GM19372 (cell line): ENCODE measurements around the gene YTHDF2.
"Not testable (repeated sequence)": the region's sequence is repeated elsewhere in the genome, so short reads cannot be mapped to it uniquely, and the experiment has no call there.

ENCODE experiments used
- ATAC-seq: cut with Tn5 transposase; IDR thresholded peaks from one replicate; pipeline ENCODE4 v1.9.1; 2021; ENCODE audit warnings: mild to moderate bottlenecking, low read depth, moderate library complexity; ENCODE audit not compliant: unreplicated experiment

The YTHDF2 gene

GRCh38 chr1:28758420-28758819, 21.7 kb downstream of the YTHDF2 start:
- ATAC-seq, result no peak

DNA sequence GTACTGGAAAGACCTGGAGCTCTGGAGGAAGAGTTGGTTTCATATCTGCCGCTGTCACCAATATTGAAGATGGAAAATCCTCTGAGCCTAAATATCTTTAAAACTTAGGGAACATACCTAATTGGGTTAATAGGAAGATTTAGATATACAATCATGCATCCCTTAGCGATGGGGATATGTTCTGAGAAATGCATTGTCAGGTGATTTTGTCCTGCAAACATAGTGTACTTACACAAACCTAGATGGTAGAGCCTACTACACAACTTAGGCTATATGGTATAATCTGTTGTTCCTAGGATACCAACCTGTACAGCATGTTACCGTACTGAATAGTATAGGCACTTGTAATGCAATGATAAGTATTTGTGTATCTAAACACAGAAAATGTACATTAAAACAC, 22.5 kb downstream of the YTHDF2 start:
- no peak for ATAC-seq

- ATAC-seq, result no peak
Observed at GRCh38 chr1:28761189-28761588, 24.4 kb downstream of the YTHDF2 start.

DNA sequence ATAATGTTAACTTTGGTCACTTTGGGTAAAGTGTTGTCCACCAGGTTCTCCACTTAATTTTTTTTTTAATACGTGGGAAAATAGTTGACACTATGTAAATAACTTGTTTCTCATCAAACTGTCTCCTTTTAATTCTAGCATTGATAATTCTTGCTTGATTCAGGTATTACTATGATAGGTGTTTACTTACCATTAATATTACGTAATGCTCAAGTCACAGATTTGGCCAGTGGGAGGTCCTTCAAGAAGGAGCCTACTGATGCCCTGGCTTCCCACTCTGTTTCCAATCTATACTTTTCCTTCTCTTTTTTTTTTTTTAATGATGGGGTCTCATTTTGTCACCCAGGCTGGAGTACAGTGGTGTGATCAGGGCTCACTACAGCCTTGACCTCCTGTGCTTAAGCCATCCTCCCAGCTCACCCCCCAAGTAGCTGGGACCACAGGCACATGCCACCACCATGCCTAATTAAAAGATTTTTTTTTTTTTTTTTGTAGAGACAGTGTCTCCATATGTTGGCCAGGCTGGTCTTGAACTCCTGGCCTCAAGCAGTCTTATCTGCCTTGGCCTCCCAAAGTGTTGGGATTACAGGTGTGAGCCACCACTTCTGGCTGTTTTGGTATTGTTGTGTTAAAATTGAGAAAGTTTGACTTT, 29.9 kb downstream of the YTHDF2 start:
- ATAC-seq, result no peak

GRCh38 chr1:28770601-28771165, 33.9 kb downstream of the YTHDF2 start:
- ATAC-seq, result no peak

DNA sequence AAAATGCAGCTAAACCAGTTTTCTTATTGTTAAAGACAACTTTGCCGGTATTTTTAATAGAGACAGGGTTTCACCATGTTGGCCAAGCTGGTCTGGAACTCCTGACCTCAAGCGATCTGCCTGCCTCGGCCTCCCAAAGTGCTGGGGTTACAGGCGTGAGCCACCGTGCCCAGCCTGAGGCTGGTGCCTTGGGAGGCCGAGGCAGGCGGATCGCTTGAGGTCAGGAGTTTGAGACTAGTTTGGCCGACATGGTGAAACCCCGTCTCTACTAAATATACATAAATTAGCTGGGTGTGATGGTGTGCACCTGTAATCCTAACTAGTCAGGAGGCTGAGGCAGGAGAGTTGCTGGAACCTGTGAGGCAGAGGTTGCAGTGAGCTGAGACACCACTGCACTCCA, 35.2 kb downstream of the YTHDF2 start:
- ATAC-seq, result not testable (repeated sequence)

DNA sequence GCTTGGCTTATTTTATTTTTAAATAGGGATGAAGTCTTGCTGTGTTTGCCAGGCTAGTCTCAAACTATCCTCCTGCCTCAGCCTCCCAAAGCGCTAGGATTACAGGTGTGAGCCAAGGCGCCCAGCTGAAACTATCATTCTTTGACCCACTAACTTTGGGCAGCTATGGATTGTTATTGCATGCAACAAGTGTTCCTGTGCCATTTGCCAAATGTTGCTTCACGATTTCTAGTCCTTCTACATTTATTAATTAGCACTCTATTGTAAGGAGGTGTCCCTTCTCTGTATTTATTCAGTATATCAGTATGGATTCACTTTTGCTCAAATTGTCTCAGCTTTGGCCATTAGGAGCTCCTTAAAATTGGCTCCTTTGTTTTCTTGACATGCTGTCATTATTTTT, 36.4 kb downstream of the YTHDF2 start:
- no peak for ATAC-seq

- ATAC-seq, result no peak
Observed at GRCh38 chr1:28775121-28775942, 38.6 kb downstream of the YTHDF2 start.

DNA sequence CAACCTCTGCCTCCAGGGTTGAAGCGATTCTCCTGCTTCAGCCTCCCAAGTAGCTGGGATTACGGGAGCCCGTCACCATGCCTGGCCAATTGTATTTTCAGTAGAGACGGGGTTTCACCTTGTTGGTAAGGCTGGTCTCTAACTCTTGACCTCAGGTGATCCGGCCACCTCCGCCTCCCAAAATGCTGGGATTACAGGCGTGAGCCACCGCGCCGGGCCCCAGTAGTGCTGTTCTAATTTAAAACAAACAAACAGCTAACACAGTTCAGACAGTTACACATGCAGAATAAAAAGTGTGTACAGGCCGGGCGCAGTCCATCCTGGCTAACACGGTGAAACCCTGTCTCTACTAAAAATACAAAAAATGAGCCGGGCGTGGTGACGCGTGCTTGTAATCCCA, 39.6 kb downstream of the YTHDF2 start:
- ATAC-seq, result no peak

DNA sequence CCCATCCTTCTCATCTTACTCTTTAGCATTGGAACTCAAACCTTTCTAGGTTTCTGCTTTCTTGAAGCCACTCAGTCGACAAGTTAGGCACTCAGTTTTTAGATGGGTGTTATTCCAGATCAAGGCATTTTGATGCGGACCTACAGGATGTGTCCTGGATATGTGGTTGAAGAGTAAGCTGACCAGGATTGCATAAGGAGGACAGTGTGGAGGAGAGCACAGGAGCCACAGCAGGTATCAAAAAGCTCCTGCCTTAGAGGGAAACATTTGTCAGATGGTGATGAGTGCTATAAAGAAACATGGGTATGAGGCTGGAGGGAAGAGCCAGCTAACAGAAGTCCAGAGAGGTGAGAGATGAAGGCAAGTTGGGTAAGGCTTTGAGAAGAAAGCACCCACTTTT, 41.3 kb downstream of the YTHDF2 start:
- ATAC-seq, result no peak

DNA sequence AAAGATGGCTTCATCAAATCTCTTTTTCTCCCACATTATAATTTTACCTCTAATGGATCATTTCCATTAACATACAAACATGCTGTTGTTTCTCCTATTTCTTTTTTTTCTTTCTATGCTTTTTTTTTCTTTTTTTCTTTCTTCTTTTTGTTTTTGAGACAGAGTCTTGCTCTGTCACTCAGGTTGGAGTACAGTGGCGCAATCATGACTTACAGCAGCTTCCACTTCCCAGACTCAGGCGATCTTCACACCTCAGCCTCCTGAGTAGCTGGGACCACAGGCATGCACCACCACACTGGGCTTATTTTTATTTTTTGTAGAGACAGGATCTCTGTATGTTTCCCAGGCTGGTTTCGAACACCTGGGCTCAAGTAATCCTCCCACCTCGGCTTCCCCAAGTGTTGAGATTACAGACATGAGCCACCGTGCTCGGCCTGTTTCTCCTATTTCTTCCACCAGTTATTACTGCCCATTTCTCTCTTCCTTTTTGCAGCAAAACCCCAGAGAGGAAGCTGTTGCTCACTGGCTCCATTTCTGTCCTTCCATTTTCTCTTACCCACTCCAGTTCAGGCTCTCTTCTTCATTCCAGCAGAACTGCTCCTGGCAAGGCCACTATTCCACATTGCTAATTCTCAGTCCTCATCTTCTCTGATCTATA, 43.1 kb downstream of the YTHDF2 start:
- no peak for ATAC-seq

- ATAC-seq, result no peak
Observed at GRCh38 chr1:28781305-28781704, 44.6 kb downstream of the YTHDF2 start.

DNA sequence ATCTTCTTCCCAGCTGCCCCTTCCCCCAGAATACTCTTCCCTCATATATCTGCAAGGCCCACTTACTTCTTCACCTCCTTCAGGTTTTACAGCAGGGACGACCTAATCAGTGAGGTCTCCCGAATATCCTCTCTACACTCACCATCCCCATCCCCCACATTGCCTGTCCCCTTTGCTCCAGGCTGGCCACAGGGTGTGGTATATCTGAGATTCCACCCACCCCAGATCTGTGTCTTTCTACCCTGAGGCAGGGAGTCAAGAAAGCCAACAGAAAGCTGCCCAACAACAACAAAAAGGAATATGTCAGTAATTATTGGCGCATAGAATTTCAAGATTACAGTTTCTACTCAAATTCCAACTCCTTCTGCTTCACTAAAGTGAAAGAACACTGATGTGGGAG, 45.3 kb downstream of the YTHDF2 start:
- no peak for ATAC-seq

DNA sequence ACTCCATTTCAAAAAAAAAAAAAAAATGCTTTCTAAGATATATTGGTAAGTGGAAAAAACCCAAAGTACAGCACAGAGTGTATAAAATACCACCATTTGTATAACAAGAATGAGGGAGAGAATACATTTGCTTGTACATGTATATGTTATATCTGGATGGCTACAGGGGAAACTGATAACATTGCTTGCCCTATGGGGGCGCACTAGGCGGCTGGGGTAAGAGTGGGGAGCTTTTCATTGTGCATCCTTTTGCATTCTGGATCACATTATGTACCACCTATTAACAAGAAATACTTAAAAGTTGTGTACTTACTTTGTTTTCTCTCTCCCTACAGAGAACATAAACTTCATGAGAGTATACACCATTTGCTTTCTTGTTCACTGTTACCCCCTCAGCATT, 46.6 kb downstream of the YTHDF2 start:
- no peak for ATAC-seq

- ATAC-seq, result no peak
Observed at GRCh38 chr1:28789412-28789811, 52.7 kb downstream of the YTHDF2 start.

DNA sequence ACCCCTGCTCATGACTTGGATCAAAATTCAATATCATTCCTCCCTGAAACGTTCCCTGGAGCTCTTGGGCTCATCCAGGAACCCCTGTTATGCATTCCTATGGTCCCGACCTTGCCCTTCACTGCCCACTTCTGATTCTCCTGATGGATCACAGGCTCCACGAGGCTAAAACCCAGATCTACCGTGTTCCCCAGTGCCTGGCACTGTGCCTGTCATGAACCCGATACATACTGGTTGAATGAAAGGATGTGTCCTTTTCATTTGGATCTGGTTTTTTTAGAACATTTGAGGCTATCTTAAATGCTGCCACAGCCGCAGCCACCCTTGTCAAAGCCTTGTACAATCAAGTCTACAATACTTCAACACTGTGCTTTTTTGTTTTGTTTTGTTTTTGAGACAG, 53.1 kb downstream of the YTHDF2 start:
- ATAC-seq, result no peak

DNA sequence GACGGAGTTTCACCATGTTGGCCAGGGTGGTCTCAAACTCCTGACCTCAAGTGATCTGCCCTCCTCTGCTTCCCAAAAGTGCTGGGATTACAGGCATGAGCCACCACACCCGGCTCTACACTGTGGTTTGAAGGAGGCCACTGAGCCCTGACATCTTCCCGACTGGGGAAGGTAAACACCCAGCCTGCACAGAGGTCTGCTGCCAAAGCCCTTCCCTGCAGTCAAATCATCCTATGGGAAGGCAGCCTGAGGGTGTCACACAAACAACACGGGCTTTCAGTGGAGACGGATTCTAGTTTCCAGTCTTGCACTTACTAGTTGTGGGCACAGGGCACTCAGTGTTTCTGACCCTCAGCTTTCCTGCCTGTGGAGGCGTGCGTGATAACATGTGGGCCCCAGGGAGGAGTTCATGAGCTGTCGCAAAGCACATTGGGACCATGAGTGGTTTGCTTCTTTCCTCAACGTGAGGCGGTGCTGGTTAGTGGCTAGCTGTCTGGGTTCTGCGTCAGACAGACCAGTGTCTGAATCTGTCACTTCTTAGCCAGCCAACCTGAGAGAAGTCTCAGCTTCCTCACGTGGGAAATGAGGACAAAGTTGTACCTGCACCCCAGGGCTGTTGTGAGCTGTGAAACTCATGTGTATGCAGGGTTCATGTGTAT, 53.8 kb downstream of the YTHDF2 start:
- no peak for ATAC-seq

DNA sequence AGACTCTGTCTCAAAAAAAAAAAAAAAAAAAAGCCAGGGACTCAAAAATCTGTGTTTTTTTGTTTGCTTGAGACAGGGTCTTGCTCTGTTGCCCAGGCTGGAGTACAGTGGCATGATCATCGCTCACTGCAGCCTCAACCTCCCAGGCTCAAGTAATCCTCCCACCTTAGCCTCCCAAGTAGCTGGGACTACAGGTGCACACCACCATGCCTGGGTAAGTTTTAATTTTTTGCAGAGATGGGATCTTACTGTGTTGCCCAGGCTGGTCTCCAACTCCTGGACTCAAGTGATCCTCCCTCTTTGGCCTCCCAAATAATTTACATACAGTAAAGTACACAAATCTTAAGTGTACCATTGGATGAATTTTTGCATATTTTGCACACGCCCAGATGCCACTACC, 55.2 kb downstream of the YTHDF2 start:
- not testable (repeated sequence) for ATAC-seq

DNA sequence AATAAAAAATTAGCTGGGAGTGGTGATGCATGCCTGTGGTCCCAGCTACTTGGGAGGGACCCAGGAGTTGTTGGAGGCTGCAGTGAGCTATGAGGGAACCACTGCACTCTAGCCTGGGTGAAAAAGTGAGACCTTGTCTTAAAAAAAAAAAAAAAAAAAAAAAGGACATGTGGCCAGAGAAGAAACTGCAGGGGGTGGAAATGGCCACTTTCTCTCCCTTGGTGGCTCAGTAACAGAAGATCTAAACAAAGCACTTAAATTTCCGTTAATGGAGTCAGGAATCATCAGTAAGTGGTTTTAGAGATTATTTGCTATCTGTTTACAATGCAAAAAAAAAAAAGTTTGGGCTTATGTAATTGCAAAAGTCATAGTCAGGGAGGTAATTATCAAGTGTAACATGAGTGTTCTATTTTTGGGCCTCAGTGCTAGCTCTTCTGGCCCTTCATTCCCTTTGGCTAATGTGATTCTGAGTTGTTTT, 55.9 kb downstream of the YTHDF2 start:
- ATAC-seq, result no peak

GRCh38 chr1:28794582-28794981, 57.8 kb downstream of the YTHDF2 start:
- not testable (repeated sequence) for ATAC-seq
